Stimulated activated CD8-positive, alpha-beta memory T cell treated with anti-CD3 and anti-CD28 coated beads, Interleukin-4, amount 100 ng/mL, for 4 hours (primary cell): ENCODE data around the gene PRMT2.
"Not testable (repeated sequence)": the region's sequence is repeated elsewhere in the genome, so short reads cannot be mapped to it uniquely, and the experiment has no call there.

ENCODE experiments used
- DNase-seq, 2 donors: peaks; one replicate each; pipeline ENCODE4 v3.0.0-alpha.2; 2020; ENCODE audit warnings: low read depth in 2 of 2, low spot score in 1 of 2

The PRMT2 gene

DNA sequence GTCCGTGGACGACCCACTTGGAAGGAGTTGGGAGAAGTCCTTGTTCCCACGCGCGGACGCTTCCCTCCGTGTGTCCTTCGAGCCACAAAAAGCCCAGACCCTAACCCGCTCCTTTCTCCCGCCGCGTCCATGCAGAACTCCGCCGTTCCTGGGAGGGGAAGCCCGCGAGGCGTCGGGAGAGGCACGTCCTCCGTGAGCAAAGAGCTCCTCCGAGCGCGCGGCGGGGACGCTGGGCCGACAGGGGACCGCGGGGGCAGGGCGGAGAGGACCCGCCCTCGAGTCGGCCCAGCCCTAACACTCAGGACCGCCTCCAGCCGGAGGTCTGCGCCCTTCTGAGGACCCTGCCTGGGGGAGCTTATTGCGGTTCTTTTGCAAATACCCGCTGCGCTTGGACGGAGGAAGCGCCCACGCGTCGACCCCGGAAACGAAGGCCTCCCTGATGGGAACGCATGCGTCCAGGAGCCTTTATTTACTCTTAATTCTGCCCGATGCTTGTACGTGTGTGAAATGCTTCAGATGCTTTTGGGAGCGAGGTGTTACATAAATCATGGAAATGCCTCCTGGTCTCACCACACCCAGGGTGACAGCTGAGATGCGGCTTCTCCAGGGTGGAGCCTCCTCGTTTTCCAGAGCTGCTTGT lies 32.4 kb downstream of the PRMT2 start:
- no peak for DNase-seq

DNA sequence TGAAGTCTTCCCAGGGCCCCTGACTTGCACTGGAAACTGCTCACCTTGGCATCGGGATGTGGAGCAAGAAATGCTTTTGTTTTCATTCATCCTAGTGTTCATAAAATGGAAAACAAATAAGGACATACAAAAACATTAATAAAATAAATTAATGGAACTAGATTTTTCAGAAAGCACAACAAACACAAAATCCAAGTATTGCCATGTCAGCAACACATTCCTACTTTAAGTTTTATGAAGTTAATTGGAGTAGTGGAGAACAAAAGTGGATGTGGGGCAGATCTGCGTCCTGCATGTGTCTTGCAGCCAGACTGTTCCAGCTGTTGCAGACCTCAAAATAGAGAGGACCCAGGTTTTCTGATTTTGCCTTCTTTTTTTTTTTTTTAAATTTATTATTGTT lies 32.9 kb downstream of the PRMT2 start:
- DNase-seq, result no peak

DNA sequence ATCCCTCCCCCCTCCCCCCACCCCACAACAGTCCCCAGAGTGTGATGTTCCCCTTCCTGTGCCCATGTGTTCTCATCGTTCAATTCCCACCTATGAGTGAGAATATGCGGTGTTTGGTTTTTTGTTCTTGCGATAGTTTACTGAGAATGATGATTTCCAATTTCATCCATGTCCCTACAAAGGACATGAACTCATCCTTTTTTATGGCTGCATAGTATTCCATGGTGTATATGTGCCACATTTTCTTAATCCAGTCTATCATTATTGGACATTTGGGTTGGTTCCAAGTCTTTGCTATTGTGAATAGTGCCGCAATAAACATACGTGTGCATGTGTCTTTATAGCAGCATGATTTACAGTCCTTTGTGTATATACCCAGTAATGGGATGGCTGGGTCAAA lies 33.4 kb downstream of the PRMT2 start:
- DNase-seq, result not testable (repeated sequence)

DNA sequence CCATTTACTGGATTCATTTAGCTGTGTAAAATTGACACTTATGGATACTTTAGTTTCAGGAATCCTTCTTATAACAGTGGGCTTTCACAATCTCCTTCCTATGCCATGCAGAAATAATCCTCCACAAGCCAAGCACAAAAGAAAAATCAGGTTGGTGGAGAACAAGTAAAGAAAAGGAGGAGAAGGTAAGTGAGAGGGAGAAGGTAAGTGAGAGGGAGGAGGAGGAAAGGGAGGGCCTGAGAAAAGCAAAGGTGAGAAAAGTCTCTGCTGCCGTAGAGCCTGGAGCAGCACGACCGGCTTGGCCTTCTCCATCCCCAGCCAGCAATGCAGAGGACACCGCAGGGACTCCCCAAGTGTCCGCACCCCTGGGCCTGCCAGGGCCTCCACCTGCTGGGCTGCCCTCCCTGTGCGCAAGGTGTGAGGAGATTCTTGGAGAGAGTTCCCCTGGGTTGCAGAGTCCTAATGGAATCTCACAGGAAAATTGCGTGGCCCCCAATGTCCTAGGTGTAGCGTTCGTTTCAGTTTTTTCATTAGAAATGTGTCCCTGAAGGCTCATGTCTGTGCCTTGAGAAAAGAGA lies 39.0 kb downstream of the PRMT2 start:
- no peak for DNase-seq

DNA sequence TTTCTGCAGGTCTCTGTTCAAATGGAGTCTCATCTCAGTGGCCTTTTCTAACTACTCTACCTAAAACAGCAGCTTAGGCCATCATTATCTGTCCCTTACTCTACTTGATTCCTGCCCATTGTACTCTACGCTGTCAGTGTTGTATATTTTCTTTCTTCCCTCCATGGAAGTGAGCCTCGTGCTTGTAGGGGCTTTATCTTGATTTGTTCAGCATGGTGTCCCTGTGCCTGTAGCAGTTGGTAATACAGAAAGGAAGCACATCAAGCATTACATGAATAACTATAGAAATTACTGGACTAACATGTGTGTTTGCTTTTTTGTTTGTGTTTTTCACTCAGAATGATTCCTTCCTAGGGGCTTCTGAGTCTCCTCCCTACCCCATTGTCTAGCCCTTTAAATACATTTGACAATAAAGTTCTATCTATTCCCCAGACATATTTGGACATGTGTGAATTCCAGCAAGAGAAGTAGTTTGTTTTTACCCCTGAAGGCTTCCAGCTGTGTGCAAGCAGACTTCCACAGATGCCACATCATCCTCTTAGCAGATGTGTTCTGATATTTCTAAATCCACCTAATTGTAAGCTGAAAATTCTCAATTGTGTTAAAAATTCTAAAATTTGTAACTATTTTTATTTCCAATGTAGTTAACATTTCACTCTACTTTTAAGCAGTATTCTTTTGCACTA lies 40.3 kb downstream of the PRMT2 start:
- DNase-seq, result no peak

DNA sequence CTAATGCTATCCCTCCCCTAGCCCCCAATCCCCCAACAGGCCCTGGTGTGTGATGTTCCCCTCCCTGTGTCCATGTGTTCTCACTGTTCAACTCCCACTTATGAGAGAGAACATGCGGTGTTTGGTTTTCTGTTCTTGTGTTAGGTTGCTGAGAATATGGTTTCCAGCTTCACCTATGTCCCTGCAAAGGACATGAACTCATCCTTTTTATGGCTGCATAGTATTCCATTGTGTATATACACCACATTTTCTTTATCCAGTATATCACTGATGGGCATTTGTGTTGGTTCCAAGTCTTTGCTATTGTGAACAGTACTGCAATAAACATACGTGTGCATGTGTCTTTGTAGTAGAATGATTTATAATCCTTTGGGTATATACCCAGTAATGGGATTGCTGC lies 41.1 kb downstream of the PRMT2 start:
- DNase-seq, result not testable (repeated sequence)

DNA sequence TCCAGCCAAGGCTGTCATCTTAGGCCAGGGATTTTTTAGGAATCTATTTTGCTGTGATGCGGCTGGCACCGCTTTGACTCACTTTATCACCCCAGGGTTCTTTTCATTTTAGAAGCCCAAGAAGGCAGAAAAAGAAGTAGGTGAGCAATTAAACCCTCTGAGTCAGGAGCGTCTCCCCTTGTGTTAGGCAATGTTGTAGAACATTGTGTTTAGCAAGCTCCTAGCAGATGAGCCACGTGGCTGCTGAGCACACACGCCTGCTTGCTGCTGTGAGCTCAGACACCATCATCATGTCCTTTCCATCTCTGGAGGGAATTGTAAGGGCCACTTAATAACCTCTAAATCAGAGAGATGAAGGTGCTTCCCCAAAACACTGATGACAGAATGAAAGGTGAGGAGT lies 46.1 kb downstream of the PRMT2 start:
- DNase-seq, result not testable (repeated sequence)

DNA sequence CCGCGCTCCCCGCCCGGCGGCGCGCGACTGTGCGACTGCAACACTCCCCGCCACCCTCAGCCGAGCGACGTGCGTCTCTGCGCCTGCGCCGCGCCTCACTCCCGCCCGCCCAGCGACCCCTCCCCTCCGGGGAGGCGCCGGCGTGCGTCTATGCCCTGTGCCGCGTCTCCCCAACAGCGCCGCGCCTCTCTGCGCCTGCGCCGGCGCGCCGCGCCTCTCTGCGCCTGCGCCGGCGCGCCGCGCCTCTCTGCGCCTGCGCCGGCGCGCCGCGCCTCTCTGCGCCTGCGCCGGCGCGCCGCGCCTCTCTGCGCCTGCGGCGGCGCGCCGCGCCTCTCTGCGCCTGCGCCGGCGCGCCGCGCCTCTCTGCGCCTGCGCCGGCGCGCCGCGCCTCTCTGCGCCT lies 63.2 kb downstream of the PRMT2 start:
- not testable (repeated sequence) for DNase-seq

DNA sequence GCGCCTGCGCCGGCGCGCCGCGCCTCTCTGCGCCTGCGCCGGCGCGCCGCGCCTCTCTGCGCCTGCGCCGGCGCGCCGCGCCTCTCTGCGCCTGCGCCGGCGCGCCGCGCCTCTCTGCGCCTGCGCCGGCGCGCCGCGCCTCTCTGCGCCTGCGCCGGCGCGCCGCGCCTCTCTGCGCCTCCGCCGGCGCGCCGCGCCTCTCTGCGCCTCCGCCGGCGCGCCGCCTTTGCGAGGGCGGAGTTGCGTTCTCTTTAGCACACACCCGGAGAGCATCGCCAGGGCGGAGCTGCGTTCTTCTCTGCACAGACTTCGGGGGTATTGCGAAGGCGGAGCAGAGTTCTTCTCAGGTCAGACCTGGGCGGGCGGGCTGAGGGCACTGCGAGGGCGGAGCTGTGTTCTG lies 63.6 kb downstream of the PRMT2 start:
- not testable (repeated sequence) for DNase-seq
